ENCODE results near the gene TMEM150A. TPM values are rescaled to one million over a fixed set of nuclear protein-coding genes. Genes with fewer than 3 reads are reported as not detected.

TMEM150A gene
- total RNA-seq, 1 experiment from 2014 or later, result 25.3 TPM

DNA sequence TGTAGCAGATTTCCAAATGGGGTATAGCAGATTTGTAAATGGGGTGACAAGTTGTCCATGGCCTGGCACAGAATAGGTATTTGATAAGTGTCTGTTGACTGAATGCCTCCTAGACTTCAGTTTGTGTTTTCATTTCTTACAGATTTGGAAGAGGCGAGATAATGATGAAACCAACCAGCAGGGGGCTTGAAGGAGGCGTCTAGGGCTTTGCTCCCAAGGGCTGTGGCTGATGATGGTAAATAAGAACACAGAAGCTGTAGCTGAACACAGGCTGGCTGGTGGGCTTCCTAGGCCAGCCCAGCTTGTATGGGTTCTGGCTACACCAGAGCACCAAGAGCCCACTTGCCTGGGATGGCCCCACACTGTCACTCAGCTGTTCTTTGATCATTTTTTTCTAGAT, 46.1 kb upstream of the TMEM150A start:
- BruUV-seq (replicated peaks), result no TSS peak
- CTCF ChIA-PET, result interaction anchor here (0.5 to 1.7 kb wide), 4 partner anchors 11 to 234 kb away, joined by 3 to 13 read pairs (median 5); no protein-coding TSS in a partner anchor
- peaks cover 93% of the 10 kb centered on the region for H3K36me3 Mint-ChIP-seq (ENCODE audit: insufficient read depth, unreplicated experiment)

GRCh38 chr2:85647823-85648526, 45.5 kb upstream of the TMEM150A start:
- DNase-seq, result no peak
- ChIA-PET POLR2A (no interaction called here), CTCF (interaction anchor here (0.6 to 1.7 kb wide), 2 partner anchors 11 to 78 kb away, joined by 7 to 13 read pairs; no protein-coding TSS in a partner anchor)
- Histone ChIP-seq H3K36me3 (ENCODE audit: control insufficient read depth, insufficient read depth, low read length) (peaks cover 4% of the 10 kb centered on the region), H3K4me1 (0 out of 2 replicates have a peak, but pooled peaks cover 5% of the 10 kb centered on the region), H3K4me3 (ENCODE audit: low read depth, low read length) (no peak overlapping the region), H3K27me3 (replicated peaks; ENCODE audit: control insufficient read depth, insufficient read depth, low read length) (no peaks in the 10 kb centered on the region), H3K9me3 (no peaks in the 10 kb centered on the region)
- TF ChIP-seq CTCF (IDR thresholded peaks at IDR 0.05; ENCODE audit: insufficient read depth in 1 of 2, low read depth in 1 of 2, low read length in 1 of 2, severe bottlenecking in 1 of 2, unreplicated experiment in 1 of 2), result no peak
- no peak overlapping the region for H3K4me3 Mint-ChIP-seq (ENCODE audit: unreplicated experiment)
- no TSS peak for BruUV-seq (replicated peaks)
- no peaks in the 10 kb centered on the region for H3K9me3 Mint-ChIP-seq (ENCODE audit: unreplicated experiment)
- intact Hi-C loops (cut with micrococcal nuclease; ENCODE audit: unreplicated experiment), result loop anchor here (5.0 kb wide), 1 partner anchor 59 kb away; no protein-coding TSS in a partner anchor
- peaks cover 99% of the 10 kb centered on the region for H3K36me3 Mint-ChIP-seq (ENCODE audit: insufficient read depth, unreplicated experiment)
- H3K4me1 Mint-ChIP-seq (ENCODE audit: low read depth, unreplicated experiment), result peaks cover 12% of the 10 kb centered on the region
- no peaks in the 10 kb centered on the region for H3K27me3 Mint-ChIP-seq (ENCODE audit: insufficient read depth, unreplicated experiment)
- H3K27ac Mint-ChIP-seq (ENCODE audit: unreplicated experiment), result no peak overlapping the region

More for the DNA sequence above, 46.1 kb upstream of the TMEM150A start:
- H3K9me3 ChIP-seq, result no peaks in the 10 kb centered on the region
- intact Hi-C loops (cut with micrococcal nuclease; ENCODE audit: unreplicated experiment), result loop anchor here (5.0 kb wide), 1 partner anchor 59 kb away; no protein-coding TSS in a partner anchor
- Mint-ChIP-seq H3K4me3 (ENCODE audit: unreplicated experiment) (no peak overlapping the region), H3K4me1 (ENCODE audit: low read depth, unreplicated experiment) (peaks cover 12% of the 10 kb centered on the region), H3K27ac (ENCODE audit: unreplicated experiment) (no peak overlapping the region), H3K27me3 (ENCODE audit: insufficient read depth, unreplicated experiment) (no peaks in the 10 kb centered on the region), H3K9me3 (ENCODE audit: unreplicated experiment) (no peaks in the 10 kb centered on the region)
- POLR2A ChIA-PET, result no interaction called here
- DNase-seq, result peak in 1 of 2 experiments; percentile 49
- H3K36me3 ChIP-seq (ENCODE audit: control insufficient read depth, insufficient read depth, low read length), result peaks cover 4% of the 10 kb centered on the region
- H3K4me3 ChIP-seq (ENCODE audit: low read depth, low read length), result no peak overlapping the region
- peak; percentile 52 to 62 for TF ChIP-seq CTCF (IDR thresholded peaks at IDR 0.05; ENCODE audit: insufficient read depth in 1 of 2, low read depth in 1 of 2, low read length in 1 of 2, severe bottlenecking in 1 of 2, unreplicated experiment in 1 of 2)
- 0 out of 2 replicates have a peak, but pooled peaks cover 5% of the 10 kb centered on the region for H3K4me1 ChIP-seq
- no peaks in the 10 kb centered on the region for H3K27me3 ChIP-seq (replicated peaks; ENCODE audit: control insufficient read depth, insufficient read depth, low read length)

GRCh38 chr2:85646166-85646565, 43.7 kb upstream of the TMEM150A start:
- Mint-ChIP-seq H3K4me1 (ENCODE audit: low read depth, unreplicated experiment) (peaks cover 12% of the 10 kb centered on the region), H3K27me3 (ENCODE audit: insufficient read depth, unreplicated experiment) (no peaks in the 10 kb centered on the region), H3K36me3 (ENCODE audit: insufficient read depth, unreplicated experiment) (peaks cover 99% of the 10 kb centered on the region), H3K27ac (ENCODE audit: unreplicated experiment) (no peak overlapping the region), H3K9me3 (ENCODE audit: unreplicated experiment) (no peaks in the 10 kb centered on the region), H3K4me3 (ENCODE audit: unreplicated experiment) (no peak overlapping the region)
- DNase-seq, result no peak
- H3K36me3 ChIP-seq (ENCODE audit: control insufficient read depth, insufficient read depth, low read length), result peaks cover 4% of the 10 kb centered on the region
- TF ChIP-seq CTCF (IDR thresholded peaks at IDR 0.05; ENCODE audit: insufficient read depth in 1 of 2, low read depth in 1 of 2, low read length in 1 of 2, severe bottlenecking in 1 of 2, unreplicated experiment in 1 of 2), result no peak
- intact Hi-C loops (cut with micrococcal nuclease; ENCODE audit: unreplicated experiment), result loop anchor here (5.0 kb wide), 1 partner anchor 61 kb away; no protein-coding TSS in a partner anchor
- no peaks in the 10 kb centered on the region for H3K9me3 ChIP-seq
- POLR2A ChIA-PET, result no interaction called here
- no peak overlapping the region for H3K4me3 ChIP-seq (ENCODE audit: low read depth, low read length)
- CTCF ChIA-PET, result no interaction called here
- H3K4me1 ChIP-seq, result 0 out of 2 replicates have a peak, but pooled peaks cover 5% of the 10 kb centered on the region
- H3K27me3 ChIP-seq (replicated peaks; ENCODE audit: control insufficient read depth, insufficient read depth, low read length), result no peaks in the 10 kb centered on the region
- BruUV-seq (replicated peaks), result no TSS peak
